H1 (cell line): ENCODE measurements around the gene RGMB. TPM values are rescaled to one million over a fixed set of nuclear protein-coding genes. Genes with fewer than 3 reads are reported as not detected.

Experiments
- CTCF ChIA-PET: fragments of 300-600 bp; sonication (Branson Sonifier 250); formaldehyde crosslinking; loops from one replicate; lab custom pipeline; 2021; ENCODE audit not compliant: partially characterized antibody; lab: Charles Lee
- POLR2A ChIA-PET: fragments of 300-600 bp; sonication (Branson Sonifier 250); formaldehyde crosslinking; loops from one replicate; lab custom pipeline; 2021; ENCODE audit warnings: inconsistent platforms; ENCODE audit not compliant: partially characterized antibody; lab: Charles Lee
- DNase-seq, 2 experiments: peaks; one replicate each; pipeline versions ENCODE4 v3.0.0 to v3.0.0-alpha.2; 2010 to 2022; ENCODE audit warnings: low spot score in 2 of 2, low read depth in 1 of 2, mixed read lengths in 1 of 2
- FAIRE-seq: peaks from 2 replicates; lab custom pipeline; 2011; peaks lifted over from hg19 to GRCh38; lab: Jason Lieb, UNC
- H2AFZ ChIP-seq: 2 replicates; pipeline ENCODE4 v1.8.1; 2012; ENCODE audit warnings: low read length, inconsistent platforms
- H2AK5ac ChIP-seq: 2 replicates; pipeline ENCODE4 v1.6.1; 2013; ENCODE audit warnings: low read depth, low read length
- H2BK120ac ChIP-seq: replicated peaks from 2 replicates; pipeline ENCODE3; 2013; ENCODE audit warnings: low read depth, low read length, inconsistent platforms
- H2BK12ac ChIP-seq: 2 replicates; pipeline ENCODE4 v1.6.1; 2013; ENCODE audit warnings: low read depth, low read length
- H2BK15ac ChIP-seq: 2 replicates; pipeline ENCODE4 v1.6.1; 2013; ENCODE audit warnings: low read length
- H2BK20ac ChIP-seq: 2 replicates; pipeline ENCODE4 v1.6.1; 2013; ENCODE audit warnings: low read length
- H2BK5ac ChIP-seq: 2 replicates; pipeline ENCODE4 v1.6.1; 2013; ENCODE audit warnings: low read depth, low read length
- H3K14ac ChIP-seq: 2 replicates; pipeline ENCODE4 v1.6.1; 2013; ENCODE audit warnings: inconsistent platforms; ENCODE audit not compliant: insufficient read length
- H3K18ac ChIP-seq: 2 replicates; pipeline ENCODE4 v1.6.1; 2013; ENCODE audit warnings: low read length; ENCODE audit errors: extremely low read depth
- H3K23ac ChIP-seq: 2 replicates; pipeline ENCODE4 v1.6.1; 2013; ENCODE audit warnings: inconsistent platforms; ENCODE audit not compliant: insufficient read length
- H3K23me2 ChIP-seq: 2 replicates; pipeline ENCODE4 v1.6.1; 2013; ENCODE audit warnings: low read depth, low read length
- H3K27ac ChIP-seq: 2 replicates; pipeline ENCODE4 v1.6.1; 2011; ENCODE audit warnings: low read depth, low read length, inconsistent platforms
- H3K27me3 ChIP-seq, 4 experiments: replicated peaks in 1 of 4; 1 replicate in 1 of 4; 2 replicates in 3 of 4; pipeline versions ENCODE4 v1.6.1 to v1.8.1; 2011 to 2013; ENCODE audit warnings: low read length in 3 of 4, mild to moderate bottlenecking in 3 of 4, inconsistent platforms in 2 of 4, mixed read lengths in 2 of 4, moderate library complexity in 1 of 4; ENCODE audit not compliant: control insufficient read depth in 3 of 4, insufficient read depth in 3 of 4; ENCODE audit errors: extremely low read depth in 1 of 4
- H3K36me3 ChIP-seq, 4 experiments: 2 replicates each; pipeline versions ENCODE4 v1.6.1 to v1.8.1; 2011 to 2013; ENCODE audit warnings: mild to moderate bottlenecking in 4 of 4, low read length in 3 of 4, moderate library complexity in 2 of 4, control low read depth in 1 of 4, inconsistent platforms in 1 of 4; ENCODE audit not compliant: insufficient read depth in 4 of 4, control insufficient read depth in 2 of 4
- H3K4ac ChIP-seq: replicated peaks from 2 replicates; pipeline ENCODE3; 2013; ENCODE audit warnings: low read length, low read depth, mixed read lengths, inconsistent platforms; ENCODE audit not compliant: insufficient read length
- H3K4me1 ChIP-seq, 4 experiments: replicated peaks in 1 of 4; 1 replicate in 1 of 4; 2 replicates in 3 of 4; pipeline versions ENCODE4 v1.6.1 to v1.8.1; 2011 to 2013; ENCODE audit warnings: low read length in 3 of 4, inconsistent platforms in 2 of 4, mixed read lengths in 1 of 4; ENCODE audit not compliant: insufficient read depth in 4 of 4, control insufficient read depth in 3 of 4
- H3K4me2 ChIP-seq, 2 experiments: 2 replicates each; pipeline versions ENCODE4 v1.6.1 to v1.8.1; 2011 to 2013; ENCODE audit warnings: low read depth in 2 of 2, low read length in 2 of 2, control low read depth in 1 of 2, inconsistent platforms in 1 of 2, mild to moderate bottlenecking in 1 of 2; ENCODE audit not compliant: insufficient read depth in 1 of 2
- H3K4me3 ChIP-seq, 4 experiments: fragments of 200-600, 300-600 bp in 1 of 4; sonication (generic), shearing (Covaris generic), sonication (Bioruptor Twin) in 1 of 4; 2 replicates each; pipeline versions ENCODE4 v1.5.1 to v1.8.1; 2011 to 2016; ENCODE audit warnings: low read length in 4 of 4, low read depth in 3 of 4, control low read depth in 2 of 4, inconsistent platforms in 2 of 4, mild to moderate bottlenecking in 2 of 4, mixed read lengths in 1 of 4, moderate library complexity in 1 of 4; ENCODE audit not compliant: insufficient read depth in 2 of 4; ENCODE audit errors: extremely low read depth in 1 of 4
- H3K56ac ChIP-seq: replicated peaks from 2 replicates; pipeline ENCODE3; 2013; ENCODE audit warnings: low read depth, mild to moderate bottlenecking, mixed read lengths, low read length, inconsistent platforms; ENCODE audit not compliant: insufficient read length
- H3K79me1 ChIP-seq: 2 replicates; pipeline ENCODE4 v1.6.1; 2013; ENCODE audit warnings: low read depth, low read length, control low read depth
- H3K79me2 ChIP-seq, 2 experiments: 2 replicates each; pipeline versions ENCODE4 v1.6.1 to v1.8.1; 2012 to 2013; ENCODE audit warnings: low read length in 2 of 2, mild to moderate bottlenecking in 2 of 2, inconsistent platforms in 1 of 2; ENCODE audit not compliant: insufficient read depth in 2 of 2, control insufficient read depth in 1 of 2
- H3K9ac ChIP-seq, 4 experiments: replicated peaks in 1 of 4; 1 replicate in 1 of 4; 2 replicates in 3 of 4; pipeline versions ENCODE4 v1.6.1 to v1.8.1; 2011 to 2013; ENCODE audit warnings: low read depth in 3 of 4, low read length in 3 of 4, control low read depth in 2 of 4, mild to moderate bottlenecking in 2 of 4, moderate library complexity in 2 of 4, inconsistent platforms in 1 of 4; ENCODE audit errors: extremely low read depth in 1 of 4
- H3K9me3 ChIP-seq, 2 experiments: 2 replicates each; pipeline versions ENCODE4 v1.6.1 to v1.8.1; 2012 to 2013; ENCODE audit warnings: mild to moderate bottlenecking in 2 of 2, moderate library complexity in 2 of 2, control low read depth in 1 of 2, inconsistent platforms in 1 of 2, low read depth in 1 of 2, low read length in 1 of 2, mixed read lengths in 1 of 2; ENCODE audit not compliant: insufficient read depth in 2 of 2
- H4K20me1 ChIP-seq, 2 experiments: replicated peaks in 1 of 2; 2 replicates each; pipeline versions ENCODE3 to v1.8.1; 2011 to 2013; ENCODE audit warnings: inconsistent platforms in 2 of 2, low read length in 2 of 2, mild to moderate bottlenecking in 1 of 2; ENCODE audit not compliant: insufficient read depth in 2 of 2, control insufficient read depth in 1 of 2
- H4K5ac ChIP-seq: 2 replicates; pipeline ENCODE4 v1.6.1; 2013; ENCODE audit warnings: low read length, low read depth, mixed read lengths, inconsistent platforms; ENCODE audit not compliant: insufficient read length
- H4K8ac ChIP-seq: 2 replicates; pipeline ENCODE4 v1.8.0; 2013; ENCODE audit warnings: mild to moderate bottlenecking, moderate library complexity, low read length, inconsistent platforms; ENCODE audit not compliant: insufficient read depth; ENCODE audit errors: extremely low read depth
- H4K91ac ChIP-seq: replicated peaks from 2 replicates; pipeline ENCODE3; 2013; ENCODE audit warnings: low read length, mixed read lengths, inconsistent platforms; ENCODE audit not compliant: insufficient read length
- JUND ChIP-seq: IDR thresholded peaks from 2 replicates; pipeline ENCODE4 v1.6.1; 2011; ENCODE audit warnings: mild to moderate bottlenecking, improper control_type of control experiment, low read length
- KDM4A ChIP-seq: IDR thresholded peaks from one replicate; pipeline ENCODE4 v1.7.1; 2012; ENCODE audit warnings: low read depth, mild to moderate bottlenecking, moderate library complexity, low read length, inconsistent platforms; ENCODE audit not compliant: severe bottlenecking
- KDM5A ChIP-seq: fragments of 200-600 bp; IDR thresholded peaks from 2 replicates; pipeline ENCODE4 v1.7.1; 2012; ENCODE audit warnings: mild to moderate bottlenecking, low read length, inconsistent platforms, mixed read lengths
- PHF8 ChIP-seq: fragments of 200-600 bp; sonication (generic); conservative IDR thresholded peaks from 2 replicates; pipeline ENCODE4 v1.7.1; 2012; ENCODE audit warnings: low read depth, mild to moderate bottlenecking, inconsistent platforms, low read length, moderate library complexity
- RBBP5 ChIP-seq: IDR thresholded peaks from 2 replicates; pipeline ENCODE4 v1.7.1; 2012; ENCODE audit warnings: low read depth, mild to moderate bottlenecking, inconsistent platforms, low read length, moderate library complexity, borderline replicate concordance
- TAF1 ChIP-seq: IDR thresholded peaks from 2 replicates; pipeline ENCODE4 v1.6.1; 2011; ENCODE audit warnings: mild to moderate bottlenecking, low read depth, low read length
- TAF7 ChIP-seq: optimal IDR thresholded peaks from 2 replicates; pipeline ENCODE3; 2011; ENCODE audit warnings: low read depth, mild to moderate bottlenecking, inconsistent platforms, low read length, moderate library complexity, borderline replicate concordance
- TBP ChIP-seq: IDR thresholded peaks from 2 replicates; pipeline ENCODE4 v1.6.1; 2011; ENCODE audit warnings: low read depth, low read length, improper control_type of control experiment
- WGBS, 2 experiments: shearing (Covaris generic) in 1 of 2; methylation state at CpG; one replicate each; pipeline versions ENCODE4 v1.1.6 to v1.1.7; 2013 to 2015; ENCODE audit warnings: low lambda C conversion rate in 2 of 2, mixed read lengths in 2 of 2, inconsistent platforms in 1 of 2, low coverage in 1 of 2, missing lambda C conversion rate in 1 of 2; ENCODE audit not compliant: insufficient replicate concordance in 2 of 2, insufficient coverage in 1 of 2, insufficient read length in 1 of 2; ENCODE audit errors: extremely low coverage in 1 of 2, missing lambda C conversion rate in 1 of 2; 5-methylcytosine and 5-hydroxymethylcytosine counted together
- polyA plus RNA-seq, 7 experiments: library from polyadenylated mRNA; depleted of rRNA in 3 of 7; stranded (reverse) in 5 of 7; unstranded in 2 of 7; fragments of >200 nt in 5 of 7; fragments of 200-250 nt in 2 of 7; gene quantifications; 1 replicate in 5 of 7; 2 replicates in 1 of 7; 4 replicates in 1 of 7; pipeline versions ENCODE4 v1.2.1 to v1.2.3, GENCODE V29; 2011 to 2013; ENCODE audit warnings: missing spikeins in 2 of 7, mixed read lengths in 2 of 7
- total RNA-seq: library from RNA; stranded (reverse); fragmentation: NEBNext Ultra II Directional; extraction: Animal tissue kit (Norgen Biotek cat#: 25700); gene quantifications from 2 replicates; pipeline ENCODE4 v1.2.1, GENCODE V29; 2021
- TF ChIP-seq, protein P1 (sequence below): IDR thresholded peaks from 2 replicates; pipeline ENCODE4 v1.6.1; 2012; ENCODE audit warnings: inconsistent platforms
- TF ChIP-seq, protein P2 (sequence below): IDR thresholded peaks from 2 replicates; pipeline ENCODE4 v1.6.1; 2012; ENCODE audit warnings: inconsistent platforms

RGMB gene
- total and polyA plus RNA-seq, 2 of the 8 experiments (the other 6 are each of a cell fraction or from before 2014, with no cell fraction given), result 11.7 to 27.0 TPM

DNA sequence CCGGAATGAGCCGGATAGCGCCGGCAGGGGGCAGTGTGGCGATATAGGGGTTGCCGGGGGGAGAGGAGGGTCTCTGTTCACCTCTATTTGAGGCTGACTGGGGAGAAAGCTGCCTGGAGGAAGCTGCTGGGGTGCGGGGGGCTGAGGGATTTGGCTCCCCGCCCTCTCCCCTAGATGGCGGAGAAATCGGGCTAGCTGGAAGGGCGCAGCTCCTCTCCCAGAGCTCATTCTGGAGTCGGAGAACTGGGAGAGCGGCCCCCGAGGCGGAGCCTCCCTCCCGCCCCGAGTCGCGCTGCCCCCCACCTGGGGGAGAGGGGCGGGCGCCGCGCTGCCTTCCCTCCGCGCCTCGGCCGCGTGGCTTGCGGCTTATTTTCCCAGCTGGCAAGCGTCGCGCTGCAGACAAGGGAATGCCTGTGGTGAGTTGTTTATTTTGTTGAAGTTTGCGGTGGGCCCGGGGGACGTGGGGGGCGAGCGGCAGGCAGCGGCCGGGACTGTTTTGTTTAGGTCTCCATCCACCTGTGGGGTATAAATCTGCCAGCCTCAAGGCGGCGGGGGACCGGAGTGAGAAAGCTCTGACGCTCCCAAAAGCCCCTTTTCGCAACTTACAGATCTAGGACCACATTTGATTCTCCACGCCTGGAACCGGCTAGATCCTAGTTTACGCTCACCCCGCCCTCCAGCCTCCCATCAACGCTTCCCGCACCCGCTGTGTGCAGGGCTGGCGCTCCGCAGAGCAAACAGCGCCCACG lies 4.1 kb upstream of the RGMB start:
- WGBS, 2 experiments, result 1% methylated on average over 37 of the region's 55 CpGs; no CpG with 5 or more reads in 1 of the 2 experiments
- TF ChIP-seq PHF8 (peak; percentile 8; the same call in 1 of the 2 replicates), TAF1 (peak; percentile 46; the same call in 1 of the 2 replicates), KDM4A (peak; percentile 61), JUND (0 out of 2 replicates have a peak, but pooled peaks have one; percentile 1), TAF7 (peak; percentile 34), RBBP5 (no peak; the same call in 1 of the 2 replicates), KDM5A (no peak), TBP (peak; percentile 33; the same call in 1 of the 2 replicates)
- TF ChIP-seq, protein P1, sequence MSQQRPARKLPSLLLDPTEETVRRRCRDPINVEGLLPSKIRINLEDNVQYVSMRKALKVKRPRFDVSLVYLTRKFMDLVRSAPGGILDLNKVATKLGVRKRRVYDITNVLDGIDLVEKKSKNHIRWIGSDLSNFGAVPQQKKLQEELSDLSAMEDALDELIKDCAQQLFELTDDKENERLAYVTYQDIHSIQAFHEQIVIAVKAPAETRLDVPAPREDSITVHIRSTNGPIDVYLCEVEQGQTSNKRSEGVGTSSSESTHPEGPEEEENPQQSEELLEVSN, result peak; percentile 64; the same call in 1 of the 2 replicates
- TF ChIP-seq, protein P2, sequence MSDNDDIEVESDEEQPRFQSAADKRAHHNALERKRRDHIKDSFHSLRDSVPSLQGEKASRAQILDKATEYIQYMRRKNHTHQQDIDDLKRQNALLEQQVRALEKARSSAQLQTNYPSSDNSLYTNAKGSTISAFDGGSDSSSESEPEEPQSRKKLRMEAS, result peak; percentile 19; the same call in 1 of the 2 replicates

More for the DNA sequence above, 4.1 kb upstream of the RGMB start:
- Histone ChIP-seq H3K4ac (no peak overlapping the region), H3K14ac (no peak overlapping the region), H2AK5ac (no peak overlapping the region), H2BK20ac (no peak overlapping the region), H3K4me1 (peaks cover 0 to 15% (median 9%) of the 10 kb centered on the region in 4 experiments; a peak in 5 of 7 replicates), H4K5ac (peak overlapping the region; percentile 12), H3K27ac (no peak overlapping the region), H3K79me1 (no peaks in the 10 kb centered on the region), H2BK5ac (peak overlapping the region; percentile 21; the same call in 1 of the 2 replicates), H3K56ac (no peak overlapping the region), H3K4me2 (peak overlapping the region; percentile 89 to 97), H3K23me2 (peaks cover 25% of the 10 kb centered on the region), H3K79me2 (no peaks in the 10 kb centered on the region), H4K8ac (peak overlapping the region; percentile 88; the same call in 1 of the 2 replicates), H3K9ac (peak overlapping the region; percentile 26 to 52 (median 47)), H4K91ac (peak overlapping the region; percentile 66), H2BK120ac (peak overlapping the region; percentile 41), H2AFZ (peak overlapping the region; percentile 11; the same call in 1 of the 2 replicates), H3K27me3 (peaks cover 0 to 19% (median 13%) of the 10 kb centered on the region in 4 experiments; a peak in 6 of 7 replicates), H3K23ac (no peak overlapping the region), H2BK12ac (peak overlapping the region; percentile 34), H2BK15ac (no peak overlapping the region), H3K4me3 (peak overlapping the region; percentile 52 to 91 (median 82)), H3K18ac (peak overlapping the region; percentile 95), H3K9me3 (no peaks in the 10 kb centered on the region), H4K20me1 (peaks cover 0 to 4% of the 10 kb centered on the region in 2 experiments), H3K36me3 (no peaks in the 10 kb centered on the region; a peak in 1 of 8 replicates)
- peak in 1 of 2 experiments; percentile 86 for DNase-seq
- POLR2A ChIA-PET, result interaction anchor here (0.6 to 3.6 kb wide), 11 partner anchors 14 to 533 kb away, joined by 3 to 21 read pairs (median 5); no protein-coding TSS in a partner anchor
- CTCF ChIA-PET, result interaction anchor here (0.5 to 7.4 kb wide), 38 partner anchors 8 to 1153 kb away, joined by 3 to 94 read pairs (median 4); no protein-coding TSS in a partner anchor
- no peak for FAIRE-seq
